Effector memory CD4-positive, alpha-beta T cell (primary cell): ENCODE results near the gene CD8B2.
"Not testable (repeated sequence)": the region's sequence is repeated elsewhere in the genome, so short reads cannot be mapped to it uniquely, and the experiment has no call there.

Source experiments
- DNase-seq, 3 donors: peaks; one replicate each; pipeline ENCODE4 v3.0.0-alpha.2; 2020
- H3K27ac ChIP-seq: 2 replicates; pipeline ENCODE4 v1.7.0; 2013; ENCODE audit warnings: mild to moderate bottlenecking, low read length, moderate library complexity; ENCODE audit not compliant: insufficient read depth, poor library complexity, severe bottlenecking
- H3K27me3 ChIP-seq: replicated peaks from 2 replicates; pipeline ENCODE4 v1.7.0; 2013; ENCODE audit warnings: mild to moderate bottlenecking, low read length; ENCODE audit not compliant: insufficient read depth, control insufficient read depth, poor library complexity, severe bottlenecking
- H3K36me3 ChIP-seq: 2 replicates; pipeline ENCODE4 v1.7.0; 2013; ENCODE audit warnings: mild to moderate bottlenecking, low read length, moderate library complexity; ENCODE audit not compliant: control insufficient read depth, insufficient read depth
- H3K4me1 ChIP-seq: 2 replicates; pipeline ENCODE4 v1.7.0; 2013; ENCODE audit warnings: low read length, mild to moderate bottlenecking; ENCODE audit not compliant: control insufficient read depth, insufficient read depth, poor library complexity, severe bottlenecking
- H3K4me3 ChIP-seq: 2 replicates; pipeline ENCODE4 v1.7.0; 2013; ENCODE audit warnings: low read length, low read depth, mild to moderate bottlenecking; ENCODE audit not compliant: insufficient read depth, poor library complexity, severe bottlenecking
- H3K9me3 ChIP-seq: 2 replicates; pipeline ENCODE4 v1.7.0; 2013; ENCODE audit warnings: mild to moderate bottlenecking, low read length, moderate library complexity; ENCODE audit not compliant: control insufficient read depth

The CD8B2 gene

DNA sequence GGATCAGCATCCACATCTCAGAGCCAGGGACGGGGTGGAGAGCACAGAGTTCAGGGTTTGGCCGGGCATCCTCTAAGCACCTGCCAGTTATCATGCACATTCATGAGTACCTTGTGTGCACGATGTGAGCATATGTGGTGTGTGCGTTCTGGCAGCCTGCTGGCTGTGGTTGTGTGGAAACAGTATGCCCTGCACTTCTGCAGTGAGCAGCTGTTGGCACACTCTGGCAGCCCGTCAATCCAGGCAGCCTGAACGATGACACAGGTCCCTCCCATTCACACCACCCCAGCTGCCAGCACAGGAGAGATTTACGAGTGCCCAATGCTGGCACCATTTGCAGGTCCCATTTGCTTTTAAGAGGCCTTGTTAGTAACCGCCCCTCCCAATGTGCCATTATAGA lies 74.2 kb downstream of the CD8B2 start:
- no peak overlapping the region for H3K27ac ChIP-seq
- H3K9me3 ChIP-seq = no peaks in the 10 kb centered on the region
- no peak overlapping the region for H3K4me3 ChIP-seq
- DNase-seq = no peak
- no peaks in the 10 kb centered on the region for H3K36me3 ChIP-seq
- no peaks in the 10 kb centered on the region for H3K27me3 ChIP-seq
- no peaks in the 10 kb centered on the region for H3K4me1 ChIP-seq

DNA sequence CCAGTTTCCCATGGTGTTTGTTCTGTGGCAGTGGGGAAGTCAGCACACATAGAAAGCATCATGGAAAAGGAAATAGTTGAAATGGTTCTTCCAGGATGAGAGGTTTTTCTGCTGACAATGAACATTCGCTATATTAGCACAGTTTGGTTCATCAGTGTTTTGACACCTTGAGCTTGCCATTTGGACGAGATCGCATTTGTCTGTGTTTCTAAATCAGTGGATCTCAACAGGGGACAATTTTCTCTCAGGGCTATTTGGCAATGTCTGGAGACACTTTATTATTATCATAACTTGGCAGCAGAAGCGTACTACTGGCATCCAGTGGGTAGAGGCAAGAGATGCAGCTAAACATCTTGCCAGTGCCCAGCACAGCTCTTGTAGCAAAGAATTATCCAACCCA lies 74.6 kb downstream of the CD8B2 start:
- DNase-seq = no peak
- H3K4me1 ChIP-seq = no peaks in the 10 kb centered on the region
- H3K36me3 ChIP-seq = no peaks in the 10 kb centered on the region
- no peaks in the 10 kb centered on the region for H3K27me3 ChIP-seq
- H3K9me3 ChIP-seq = no peaks in the 10 kb centered on the region
- H3K4me3 ChIP-seq = no peak overlapping the region
- no peak overlapping the region for H3K27ac ChIP-seq

- Histone ChIP-seq H3K4me3 (no peak overlapping the region), H3K36me3 (no peaks in the 10 kb centered on the region), H3K9me3 (no peaks in the 10 kb centered on the region), H3K27ac (no peak overlapping the region), H3K4me1 (no peaks in the 10 kb centered on the region), H3K27me3 (no peaks in the 10 kb centered on the region)
- DNase-seq = no peak
Observed at GRCh38 chr2:106562268-106563186, 75.4 kb downstream of the CD8B2 start.

GRCh38 chr2:106563195-106563594 lies 76.0 kb downstream of the CD8B2 start:
- Histone ChIP-seq H3K36me3 (no peaks in the 10 kb centered on the region), H3K27me3 (no peaks in the 10 kb centered on the region), H3K4me3 (no peak overlapping the region), H3K4me1 (no peaks in the 10 kb centered on the region), H3K9me3 (no peaks in the 10 kb centered on the region), H3K27ac (no peak overlapping the region)
- DNase-seq = no peak

DNA sequence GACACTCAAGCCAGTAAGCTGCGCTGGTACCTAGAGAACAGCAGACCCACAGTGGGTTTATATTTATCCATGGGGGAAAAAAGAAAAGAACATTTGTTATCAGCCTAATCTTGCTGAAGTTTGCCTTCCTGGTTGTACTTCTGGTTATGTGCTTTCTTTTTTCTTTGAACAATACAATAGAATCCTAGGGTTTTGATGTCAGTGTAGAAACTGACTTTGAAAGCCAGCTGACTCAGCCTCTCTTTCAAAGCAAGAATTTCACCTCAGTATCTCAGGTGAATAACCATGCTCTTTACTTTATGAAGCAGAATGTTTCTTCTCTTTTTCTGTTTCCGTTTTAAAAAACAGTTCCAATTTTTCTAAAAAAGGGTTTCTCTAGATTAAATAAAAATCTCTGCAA lies 78.4 kb downstream of the CD8B2 start:
- H3K27me3 ChIP-seq = no peaks in the 10 kb centered on the region
- H3K27ac ChIP-seq = no peak overlapping the region
- H3K9me3 ChIP-seq = no peaks in the 10 kb centered on the region
- no peaks in the 10 kb centered on the region for H3K36me3 ChIP-seq
- no peak for DNase-seq
- no peaks in the 10 kb centered on the region for H3K4me1 ChIP-seq
- no peak overlapping the region for H3K4me3 ChIP-seq

DNA sequence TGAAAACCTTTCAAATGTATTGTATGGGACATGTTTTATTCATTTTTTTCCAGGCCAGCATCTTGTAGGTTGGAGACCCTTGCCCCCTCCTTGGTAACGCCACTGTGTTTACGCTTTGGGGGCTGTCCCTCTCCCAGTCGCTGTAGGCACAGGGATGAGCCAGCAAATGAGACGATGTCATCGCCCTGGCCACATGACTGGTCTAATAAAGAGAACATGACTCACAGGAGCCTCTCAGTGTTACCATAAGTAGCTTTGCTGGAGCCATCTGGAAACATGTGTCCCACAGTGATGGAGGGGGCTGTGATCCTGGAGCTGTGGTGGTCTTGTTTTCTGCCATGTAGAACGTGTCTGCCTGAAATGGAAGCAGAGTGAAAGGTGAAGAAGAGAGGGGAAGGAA lies 78.9 kb downstream of the CD8B2 start:
- no peak overlapping the region for H3K4me3 ChIP-seq
- H3K4me1 ChIP-seq = no peaks in the 10 kb centered on the region
- DNase-seq = no peak

GRCh38 chr2:106566484-106566883 lies 79.3 kb downstream of the CD8B2 start:
- H3K27ac ChIP-seq, H3K4me1 ChIP-seq, DNase-seq, H3K9me3 ChIP-seq, H3K27me3 ChIP-seq, H3K4me3 ChIP-seq, H3K36me3 ChIP-seq: not testable (repeated sequence)

More for the DNA sequence above, 78.9 kb downstream of the CD8B2 start:
- Histone ChIP-seq H3K27ac (no peak overlapping the region), H3K36me3 (no peaks in the 10 kb centered on the region), H3K9me3 (no peaks in the 10 kb centered on the region), H3K27me3 (no peaks in the 10 kb centered on the region)

DNA sequence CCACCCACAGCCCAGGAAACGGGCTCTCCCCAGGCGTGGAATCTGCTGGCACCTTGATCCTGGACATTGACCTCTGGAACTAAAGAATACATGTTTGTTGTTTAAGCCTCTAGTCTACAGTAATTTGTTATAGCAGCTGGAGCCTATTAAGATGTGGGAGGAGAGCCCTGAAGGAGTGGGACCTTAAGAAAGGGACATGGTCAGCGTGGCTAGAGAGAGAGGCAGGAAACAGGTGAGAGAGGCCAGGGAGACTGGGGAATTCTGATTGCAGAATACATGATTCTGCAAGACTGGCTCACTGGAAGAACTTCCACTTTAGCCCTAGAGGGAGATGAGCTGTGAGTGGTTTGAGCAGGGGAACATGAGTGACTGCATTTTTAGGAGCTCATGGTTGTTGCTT lies 83.2 kb downstream of the CD8B2 start:
- H3K4me1 ChIP-seq = no peaks in the 10 kb centered on the region
- no peaks in the 10 kb centered on the region for H3K27me3 ChIP-seq
- H3K27ac ChIP-seq = no peak overlapping the region
- no peaks in the 10 kb centered on the region for H3K36me3 ChIP-seq
- no peak overlapping the region for H3K4me3 ChIP-seq
- H3K9me3 ChIP-seq = no peaks in the 10 kb centered on the region
- no peak for DNase-seq
